Activated CD4-positive, CD25-positive, alpha-beta regulatory T cell treated with anti-CD3 and anti-CD28 coated beads, Interleukin-2, amount 50 U/mL, for 72 hours (primary cell): ENCODE measurements around the gene ERC1.
A peak's percentile ranks its signal among the peaks of the same experiment; 100 is the strongest.

Source experiments
- DNase-seq: peaks from one replicate; pipeline ENCODE4 v3.0.0; 2021

Gene ERC1

DNA sequence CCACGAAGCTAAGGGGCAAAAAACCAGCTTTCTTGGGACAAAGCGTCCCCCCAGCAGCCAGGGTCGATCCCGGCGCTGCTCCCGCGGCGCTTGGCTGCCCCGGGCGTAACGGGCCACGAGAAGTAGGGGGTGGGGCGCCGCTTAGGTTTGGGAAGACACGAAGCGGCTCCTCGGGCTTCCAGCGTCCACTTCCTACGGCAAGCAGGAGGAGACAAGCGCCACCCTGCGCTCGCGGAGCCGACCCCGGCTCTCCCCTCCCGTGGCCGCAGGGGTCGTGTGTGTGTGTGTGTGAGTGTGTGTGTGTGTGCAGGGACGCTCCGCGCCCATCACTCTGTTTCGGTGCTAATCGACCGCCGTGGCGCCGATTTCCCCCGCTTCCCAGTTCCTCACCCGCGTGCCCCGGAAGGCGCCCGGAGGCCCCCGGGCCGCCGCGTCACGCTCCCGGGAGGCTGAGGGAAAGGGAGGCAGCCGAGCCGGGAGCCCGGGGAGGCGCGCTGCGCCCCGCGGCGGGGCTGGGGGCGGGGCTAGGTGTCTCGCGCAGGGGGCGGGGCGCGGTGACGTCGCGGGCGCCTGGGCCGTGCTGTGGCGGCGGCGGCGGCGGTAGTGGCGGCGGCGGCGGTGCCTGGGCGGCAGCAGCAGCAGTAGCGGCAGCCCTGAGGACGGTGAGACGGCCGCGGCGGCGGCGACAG lies at the start of gene ERC1:
Gene ERC1 (plus strand): TSS at position 563 of the 689 bp plus-strand sequence. CDS start 36,681 bp downstream, outside the sequence.
- peak; percentile 87 for DNase-seq

DNA sequence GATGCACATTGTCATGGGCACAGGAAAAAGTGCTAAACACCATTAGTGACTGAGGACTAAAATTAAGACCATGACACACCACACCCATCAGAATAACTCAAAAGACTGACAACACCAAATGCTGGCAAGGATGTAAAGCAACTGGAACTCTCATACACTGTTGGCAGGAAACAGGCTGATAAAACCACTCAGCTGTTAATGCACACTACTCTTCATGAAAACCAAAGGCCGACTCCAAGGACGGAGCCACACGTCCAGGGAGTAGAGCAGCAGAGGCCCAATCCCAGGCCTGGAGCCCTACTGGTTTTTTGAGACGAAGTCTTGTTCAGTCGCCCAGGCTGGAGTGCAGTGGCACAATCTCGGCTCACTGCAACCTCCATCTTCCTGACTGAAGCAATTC lies 48.0 kb upstream of the ERC1 start:
- DNase-seq = no peak

DNA sequence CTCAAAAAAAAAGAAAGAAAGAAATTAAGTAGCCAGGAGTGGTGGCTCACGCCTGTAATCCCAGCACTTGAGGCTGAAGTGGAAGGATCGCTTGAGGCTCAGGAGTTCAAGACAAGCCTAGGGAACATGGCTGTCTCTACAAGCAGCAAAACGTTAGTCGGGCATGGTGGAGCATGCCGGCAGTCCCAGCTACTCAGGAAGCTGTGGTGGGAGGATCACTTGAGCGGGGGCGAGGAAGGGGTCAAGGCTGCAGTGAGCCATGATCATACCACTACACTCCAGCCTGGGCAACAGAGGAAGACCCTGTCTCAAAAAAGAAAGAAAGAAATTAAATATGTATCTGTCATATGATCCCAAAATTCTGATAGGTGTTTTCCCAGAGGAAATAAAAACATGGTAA lies 46.8 kb upstream of the ERC1 start:
- DNase-seq = no peak

DNA sequence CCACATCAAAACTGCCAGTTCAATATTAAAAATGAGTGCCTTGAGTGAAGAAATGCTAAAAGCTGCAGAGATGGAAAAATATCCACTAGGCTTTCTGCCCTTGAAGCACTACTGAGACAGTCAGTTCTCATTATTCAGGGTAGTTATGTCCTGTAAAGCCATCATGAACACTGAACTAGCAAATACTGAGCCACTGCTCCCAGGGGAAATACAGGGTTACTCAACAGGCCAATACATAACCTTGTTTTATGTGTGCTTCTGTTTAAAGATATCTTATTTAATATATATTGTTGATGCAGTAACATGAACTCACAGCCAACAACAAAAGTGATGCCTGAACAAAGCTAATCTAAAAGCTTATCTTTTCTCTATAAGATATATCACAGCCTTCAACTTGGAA lies 44.8 kb upstream of the ERC1 start:
- DNase-seq = no peak

DNA sequence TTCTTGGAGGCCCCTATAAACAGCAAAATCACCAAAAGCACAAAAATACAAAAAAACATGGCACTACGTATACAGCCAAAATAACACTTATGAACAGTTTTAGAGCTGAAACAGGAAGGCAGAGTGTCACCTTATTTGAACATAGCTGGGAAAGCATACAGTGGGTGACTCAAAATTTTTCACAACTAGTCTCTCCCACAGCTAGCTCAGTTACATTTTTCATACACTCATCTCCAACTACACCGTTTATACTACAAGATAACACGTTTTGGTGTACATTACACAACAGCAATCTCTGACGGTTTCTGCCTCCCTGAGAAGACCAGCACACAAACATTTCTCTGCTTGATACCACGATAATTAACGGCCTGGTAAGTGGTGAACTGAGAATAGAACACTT lies 44.4 kb upstream of the ERC1 start:
- no peak for DNase-seq

DNA sequence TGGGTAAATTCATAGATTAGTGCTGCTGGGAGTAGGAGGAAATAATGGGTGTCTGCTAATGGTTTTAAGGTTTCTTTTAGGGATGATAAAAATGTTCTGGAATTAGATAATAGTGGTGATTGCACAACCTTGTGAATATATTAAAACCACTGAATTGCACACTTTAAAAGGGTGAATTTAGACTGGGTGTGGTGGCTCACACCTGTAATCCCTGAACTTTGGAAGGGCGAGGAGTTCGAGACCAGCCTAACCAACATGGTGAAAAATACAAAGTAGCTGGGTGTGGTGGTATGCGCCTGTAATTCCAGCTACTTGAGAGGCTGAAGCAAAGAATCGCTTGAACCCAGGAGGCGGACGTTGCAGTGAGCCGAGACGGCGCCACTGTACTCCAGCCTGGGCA lies 42.8 kb upstream of the ERC1 start:
- no peak for DNase-seq

DNA sequence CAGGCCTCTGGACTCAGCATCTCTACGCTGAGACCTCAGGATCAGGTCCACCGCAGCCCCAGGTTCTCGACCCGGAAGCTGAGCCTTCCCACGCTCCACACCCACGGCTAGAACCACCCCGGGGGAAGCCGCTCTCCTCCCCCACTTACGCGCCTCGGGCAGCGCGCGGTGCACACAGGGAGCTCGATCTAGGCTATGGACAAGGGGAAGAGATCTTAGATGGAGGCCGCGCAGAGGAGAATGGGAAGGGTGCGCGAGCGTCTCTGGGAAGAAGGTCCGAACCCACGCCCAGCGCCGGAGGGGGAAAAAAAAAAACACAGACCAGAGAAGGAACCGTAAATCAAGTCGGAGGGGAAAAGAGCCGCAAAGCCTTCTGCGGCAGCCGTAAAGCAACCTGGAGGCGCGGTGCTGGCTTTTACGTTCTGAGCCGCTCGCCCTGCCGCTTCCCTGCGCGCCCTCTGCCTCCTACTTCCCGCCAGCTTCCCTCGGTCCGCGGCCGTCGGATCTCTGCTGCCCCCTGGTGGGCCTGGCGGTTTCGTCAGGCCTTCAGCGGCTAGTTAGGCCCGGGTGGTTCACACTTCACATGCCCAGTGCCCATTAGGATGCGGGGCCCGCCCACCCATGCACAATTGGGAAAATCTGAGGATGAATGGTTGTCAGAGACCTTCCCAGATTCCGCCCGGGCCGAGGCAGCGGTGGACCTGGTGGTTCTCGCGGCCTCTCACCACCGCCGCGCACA lies 41.4 kb upstream of the ERC1 start, which contains the start of gene RAD52:
Gene RAD52 (minus strand): TSS at position 242 of the 739 bp plus-strand sequence. CDS start 16,636 bp downstream, outside the sequence.
- peak; percentile 97 for DNase-seq

DNA sequence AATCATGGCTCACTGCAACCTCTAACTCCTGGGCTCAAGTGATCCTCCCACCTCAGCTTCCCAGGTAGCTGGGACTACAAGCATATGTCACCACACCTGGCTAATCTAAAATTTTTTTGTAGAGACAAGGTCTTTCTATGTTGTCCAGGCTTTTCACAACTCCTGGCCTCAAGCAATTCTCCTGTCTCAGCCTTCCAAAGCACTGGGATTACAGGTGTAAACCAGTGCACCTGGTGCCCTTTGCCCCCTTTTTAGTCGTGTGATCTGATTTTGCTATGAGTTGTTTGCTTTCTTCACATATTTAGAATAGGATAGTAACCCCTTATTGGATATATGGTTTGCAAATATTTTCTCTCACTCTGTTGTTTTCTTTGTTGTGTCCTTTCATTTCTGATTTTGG lies 39.8 kb upstream of the ERC1 start:
- no peak for DNase-seq

DNA sequence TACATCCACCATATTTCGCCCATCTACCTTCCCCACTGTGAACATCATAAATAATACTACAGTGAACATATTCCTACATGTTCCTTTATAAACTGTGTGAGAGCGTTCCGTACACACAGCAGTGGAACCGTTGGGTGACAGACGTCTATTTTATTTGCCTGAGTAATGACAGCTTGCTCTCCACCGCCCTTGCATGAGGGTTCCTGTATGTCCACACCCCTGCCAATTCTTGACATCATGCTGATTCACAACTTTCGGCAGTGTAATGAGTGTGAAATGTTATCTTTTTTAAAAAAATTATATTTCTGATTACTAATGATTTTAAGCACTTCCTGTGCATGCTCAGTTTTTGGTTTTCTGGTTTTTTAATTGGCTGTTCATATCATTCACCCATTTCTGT lies 37.2 kb upstream of the ERC1 start:
- DNase-seq = no peak

DNA sequence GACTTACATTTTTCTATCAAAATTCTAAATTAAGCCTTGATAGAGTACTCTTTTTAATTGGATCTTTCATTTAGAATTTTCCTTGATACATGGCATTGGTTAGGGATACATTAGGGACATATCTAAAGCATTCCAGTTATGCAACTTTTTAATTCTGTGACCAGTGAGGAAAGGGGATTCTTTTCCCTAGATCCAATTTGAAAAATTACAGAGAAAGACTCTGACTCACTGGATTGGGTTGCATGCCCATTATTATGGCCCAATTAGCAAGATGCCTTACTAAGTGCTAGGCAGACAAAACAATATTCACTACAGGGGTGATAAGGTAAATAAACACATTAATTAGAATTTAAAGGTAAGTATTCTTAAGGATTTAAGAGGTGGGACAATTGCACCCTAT lies 36.3 kb upstream of the ERC1 start:
- DNase-seq = no peak

DNA sequence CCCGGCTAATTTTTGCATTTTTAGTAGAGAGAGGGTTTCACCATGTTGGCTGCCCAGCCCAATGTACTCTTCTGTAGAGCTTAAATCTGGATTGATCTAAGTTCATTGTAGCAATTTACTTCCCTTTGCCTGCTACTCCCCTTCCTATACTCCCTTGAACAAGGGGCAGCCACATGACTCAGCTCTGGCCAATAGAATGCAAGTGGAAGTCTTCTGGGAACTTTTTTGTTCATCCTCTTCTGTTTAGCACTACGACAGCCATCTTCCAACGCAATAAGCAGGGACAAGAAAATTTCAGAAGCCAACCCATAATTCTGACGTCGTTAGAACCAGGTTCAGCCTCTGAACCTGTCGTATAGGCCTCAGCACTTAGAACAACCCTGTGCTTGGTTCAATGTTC lies 35.1 kb upstream of the ERC1 start:
- DNase-seq = no peak

DNA sequence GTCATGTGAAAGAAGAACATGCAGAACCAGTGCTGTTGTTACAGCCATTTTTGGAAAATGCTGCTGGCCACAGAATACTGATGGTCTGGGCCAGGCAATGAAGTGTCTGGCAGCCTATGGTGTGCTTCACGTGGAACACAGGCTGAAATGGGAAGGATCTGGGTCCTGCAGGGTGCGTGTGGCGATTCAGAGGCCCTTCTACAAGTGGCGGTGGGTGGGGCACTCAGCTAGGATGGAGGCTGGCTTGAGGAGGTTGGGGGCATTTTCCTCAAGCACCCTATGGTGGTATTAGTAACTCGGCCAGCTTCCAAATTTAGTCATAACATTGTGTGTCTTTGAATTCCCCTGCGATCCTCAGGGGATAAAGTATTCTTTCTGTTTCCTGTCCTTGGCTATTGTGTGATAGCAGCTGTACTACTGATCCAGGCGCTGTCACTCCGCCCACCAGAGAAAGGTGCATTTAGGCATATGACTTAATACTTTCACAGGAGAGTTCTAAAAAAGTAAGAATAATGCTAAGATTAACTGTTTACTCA lies 32.4 kb upstream of the ERC1 start:
- DNase-seq = no peak

DNA sequence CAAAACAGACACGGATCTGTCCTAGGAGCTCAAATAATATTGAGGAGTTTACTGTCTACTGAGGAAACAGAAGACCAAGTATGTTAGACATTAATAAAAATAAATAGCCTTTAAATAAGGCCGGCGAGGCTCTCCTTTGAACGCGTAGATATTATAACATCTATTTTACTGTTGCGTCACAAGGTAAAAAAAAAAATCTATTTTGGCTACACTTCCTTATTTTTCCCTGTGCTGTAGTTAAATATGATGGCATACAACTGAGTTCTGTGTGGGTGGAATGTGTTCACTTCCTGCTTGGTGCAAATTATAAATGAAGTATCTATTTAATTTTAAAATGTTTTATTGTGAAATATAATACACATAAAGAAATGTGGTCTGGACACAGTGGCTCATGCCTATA lies 24.3 kb upstream of the ERC1 start:
- DNase-seq = no peak

DNA sequence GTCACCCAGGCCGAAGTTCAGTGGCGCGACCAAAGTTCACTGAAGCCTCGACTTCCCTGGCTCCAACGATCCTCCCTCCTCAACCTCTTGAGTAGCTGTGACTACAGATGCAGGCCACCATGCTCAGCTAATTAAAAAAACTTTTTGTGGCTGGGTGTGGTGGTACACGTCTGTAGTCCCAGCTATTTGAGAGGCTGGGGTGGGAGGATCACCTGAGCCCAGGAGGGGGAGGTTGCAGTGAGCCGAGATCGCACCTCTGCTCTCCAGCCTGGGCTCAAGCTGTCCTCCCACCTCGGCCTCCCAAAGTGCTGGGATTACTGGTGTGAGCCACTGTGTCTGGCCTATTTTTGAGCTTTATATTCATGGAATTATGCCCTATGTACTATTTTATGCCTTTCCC lies 23.4 kb upstream of the ERC1 start:
- DNase-seq = no peak

DNA sequence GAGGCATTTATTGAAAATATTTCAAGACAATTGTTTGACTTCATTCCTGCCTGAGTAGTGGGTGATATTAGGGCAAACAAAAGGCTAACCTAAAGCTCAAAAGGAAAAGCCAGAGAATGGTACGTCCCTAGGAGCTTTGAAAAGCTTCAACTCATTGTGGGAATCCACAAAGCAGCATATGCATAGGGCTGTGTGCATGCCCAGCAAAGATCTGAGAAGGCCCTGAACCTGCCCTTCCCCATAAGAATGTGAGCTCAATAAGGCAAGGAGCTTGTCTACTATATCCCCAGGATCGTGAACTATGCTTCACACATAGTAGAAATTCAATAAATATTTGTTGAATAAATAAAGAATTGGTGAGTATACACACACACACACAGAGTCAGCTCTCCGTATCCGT lies 22.5 kb upstream of the ERC1 start:
- no peak for DNase-seq

DNA sequence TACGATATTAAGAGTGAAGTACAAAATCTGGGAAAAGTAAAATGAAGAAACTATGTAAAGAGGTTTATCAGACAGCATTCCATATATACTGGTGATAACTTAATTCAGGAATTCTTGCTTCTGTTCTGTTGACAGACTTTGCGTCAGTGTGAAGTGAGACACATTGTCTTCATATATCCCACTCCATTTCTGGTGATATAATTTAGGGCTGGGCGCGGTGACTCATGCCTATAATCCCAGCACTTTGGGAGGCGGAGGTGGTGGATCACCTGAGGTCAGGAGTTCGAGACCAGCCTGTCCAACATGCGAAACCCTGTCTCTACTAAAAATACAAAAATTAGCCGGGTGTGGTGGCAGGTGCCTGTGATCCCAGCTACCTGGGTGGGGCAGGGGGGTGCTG lies 21.2 kb upstream of the ERC1 start:
- DNase-seq = no peak

DNA sequence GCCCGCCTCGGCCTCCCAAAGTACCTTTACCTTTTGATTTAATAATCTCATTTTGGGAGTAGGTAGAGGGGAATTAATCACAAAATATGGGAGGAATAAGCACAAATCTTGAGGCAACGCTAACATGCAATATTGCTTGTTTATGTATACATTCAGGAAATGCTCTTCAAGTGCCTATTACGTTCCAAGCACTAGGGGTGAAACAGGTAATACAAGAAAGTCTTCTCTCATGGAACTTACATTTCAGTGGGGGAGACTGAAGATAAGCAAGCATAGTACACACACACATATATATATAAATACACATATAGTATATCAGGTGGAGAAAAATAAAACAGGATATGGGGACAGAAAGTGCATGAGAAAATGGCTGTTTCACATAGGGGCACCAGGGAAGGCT lies 19.0 kb upstream of the ERC1 start:
- DNase-seq = no peak

DNA sequence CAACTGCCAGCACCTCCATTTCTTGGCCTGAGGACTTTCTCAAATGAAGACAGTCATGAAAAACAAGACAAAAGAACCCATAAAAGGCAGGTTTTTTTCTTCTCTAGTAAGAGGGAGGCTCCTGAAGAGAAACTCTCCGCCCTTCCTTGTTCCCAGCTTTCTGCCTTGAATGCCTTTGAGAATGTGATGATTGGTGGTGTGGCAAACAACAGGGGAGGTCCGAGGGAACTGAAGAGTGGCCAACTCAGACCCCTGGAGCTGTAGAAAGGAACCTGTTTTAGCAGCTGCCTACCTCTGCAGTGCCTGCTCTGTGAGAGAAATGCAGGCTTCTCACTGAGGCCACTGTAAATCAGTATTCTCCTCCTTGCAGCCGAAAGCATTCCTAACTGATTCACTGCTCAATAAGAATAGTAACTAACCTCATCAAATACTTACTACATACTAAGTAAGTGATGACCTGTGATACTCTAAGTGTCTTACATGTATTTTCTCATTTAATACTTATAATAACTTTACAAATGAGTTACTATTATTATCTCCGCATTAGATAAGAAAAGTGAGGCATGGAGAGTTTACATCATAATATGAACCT lies 16.7 kb upstream of the ERC1 start:
- no peak for DNase-seq

DNA sequence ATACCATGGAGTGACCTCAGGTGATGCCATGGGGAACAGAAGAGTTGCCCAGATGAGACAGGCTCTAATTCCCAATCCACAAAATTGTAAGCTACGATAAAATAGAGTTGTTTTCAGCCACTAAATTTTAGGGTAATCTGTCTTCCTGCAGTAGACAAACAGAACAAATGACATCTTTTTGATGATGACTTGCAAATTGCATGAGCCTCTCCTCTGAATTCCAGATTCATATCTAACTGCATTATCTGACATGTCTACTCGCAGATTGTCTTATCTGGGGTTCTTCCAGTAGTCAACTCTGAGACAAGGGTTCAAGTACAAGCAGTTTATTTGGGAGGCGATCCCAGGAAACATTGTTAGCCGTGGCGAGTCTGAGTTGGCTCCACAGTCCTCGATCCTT lies 14.4 kb upstream of the ERC1 start:
- no peak for DNase-seq

DNA sequence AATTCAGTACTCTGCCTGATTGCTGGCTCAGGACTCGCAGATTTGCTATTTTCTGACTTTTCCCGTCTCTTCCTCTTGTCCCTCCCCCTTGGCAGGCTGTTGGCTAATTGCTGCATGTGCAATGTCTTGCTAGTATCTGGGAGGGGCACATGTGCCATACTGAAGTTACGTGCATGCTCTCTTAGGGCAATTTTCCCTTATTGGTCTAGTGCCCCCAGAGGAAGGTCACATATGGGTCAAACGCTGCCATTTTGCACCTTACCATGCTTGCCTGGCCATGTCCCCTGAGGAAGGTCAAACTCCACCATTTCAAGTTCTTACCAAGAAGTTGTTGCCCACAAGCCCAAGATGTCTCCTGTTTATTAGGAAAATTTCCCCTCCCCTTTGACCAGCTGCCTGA lies 13.9 kb upstream of the ERC1 start:
- no peak for DNase-seq

DNA sequence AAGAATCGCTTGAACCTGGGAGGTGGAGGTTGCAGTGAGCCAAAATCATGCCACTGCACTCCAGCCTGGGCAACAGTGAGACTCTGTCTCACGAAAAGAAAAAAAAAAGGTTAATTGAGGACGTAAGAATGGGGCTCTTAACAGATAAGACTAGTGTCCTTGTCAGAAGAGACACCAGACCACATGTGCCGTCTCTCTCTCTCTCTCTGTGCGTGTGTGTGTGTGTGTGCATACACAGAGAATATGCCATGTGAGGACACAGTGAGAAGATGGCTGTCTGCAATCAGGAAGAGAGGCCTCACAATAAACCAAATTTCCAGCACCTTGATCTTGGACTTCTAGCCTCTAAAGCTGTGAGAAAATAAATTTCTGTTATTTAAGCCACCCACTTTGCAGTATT lies 11.7 kb upstream of the ERC1 start:
- no peak for DNase-seq

DNA sequence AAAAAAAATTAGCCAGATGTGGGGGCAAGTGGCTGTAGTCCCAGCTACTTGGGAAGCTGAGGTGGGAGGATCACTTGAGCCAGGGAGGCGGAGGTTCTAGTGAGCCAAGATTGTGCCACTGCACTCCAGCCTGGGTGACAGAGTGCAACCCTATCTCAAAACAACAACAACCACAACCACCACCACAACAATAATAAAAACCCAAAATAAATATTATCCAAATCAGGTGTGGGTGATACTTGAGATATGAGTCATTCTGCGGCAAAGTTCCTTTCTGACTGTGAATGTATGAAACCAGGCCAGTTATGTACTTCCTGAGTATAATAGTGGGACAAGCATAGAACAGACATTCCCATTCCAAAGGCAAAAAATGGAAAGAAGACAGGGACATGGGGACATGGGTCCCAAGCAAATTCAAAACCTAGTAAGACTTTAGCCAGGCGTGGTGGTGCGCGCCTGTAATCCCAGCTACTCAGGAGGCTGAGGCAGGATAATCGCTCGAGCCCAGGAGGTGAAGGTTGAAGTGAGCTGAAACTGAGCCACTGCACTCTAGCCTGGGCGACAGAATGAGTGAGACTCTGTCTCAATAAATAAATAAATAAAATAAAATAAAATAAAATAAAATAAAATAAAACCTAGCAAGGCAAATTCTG lies 9.7 kb upstream of the ERC1 start:
- no peak for DNase-seq

DNA sequence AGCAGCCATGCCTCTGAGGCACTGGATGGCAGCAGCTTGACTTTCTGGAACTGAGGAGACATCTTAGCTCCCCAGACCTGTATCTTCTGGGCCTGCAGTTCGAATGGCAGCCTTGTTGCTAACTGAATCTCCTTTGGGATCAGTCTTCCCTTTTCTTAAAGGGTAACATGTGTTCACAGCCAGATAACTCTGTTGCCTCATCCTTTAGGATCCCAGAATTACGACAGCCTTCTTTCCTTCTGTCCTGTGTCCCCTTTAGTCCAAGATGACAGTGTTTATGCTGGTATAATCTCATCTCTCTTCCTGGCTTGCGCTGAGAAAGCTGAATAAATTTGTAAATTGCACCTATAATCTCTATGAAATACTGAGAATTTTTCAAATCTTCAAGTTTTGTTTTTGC lies 9.1 kb upstream of the ERC1 start:
- DNase-seq = no peak

DNA sequence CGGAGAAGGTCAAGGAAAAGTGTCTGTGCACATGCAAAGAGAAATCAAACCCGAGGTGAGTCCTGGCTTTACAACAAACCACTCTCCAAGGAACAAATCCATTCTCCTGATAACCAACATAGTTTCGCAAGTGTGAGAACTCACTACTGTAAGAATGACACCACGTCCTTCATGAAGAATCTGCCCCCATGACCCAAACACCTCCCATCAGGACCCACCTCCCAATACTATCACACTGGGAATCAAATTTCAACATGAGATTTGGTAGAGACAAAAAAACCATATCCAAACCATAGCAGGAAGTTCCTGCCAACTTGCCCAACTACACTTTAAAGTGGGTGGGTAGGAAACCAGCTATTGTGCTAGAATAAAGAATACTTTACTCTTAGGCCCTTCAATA lies 2.4 kb upstream of the ERC1 start:
- DNase-seq = no peak
